ENCODE data around the gene NTN4. TPM values are rescaled to one million over a fixed set of nuclear protein-coding genes. Genes with fewer than 3 reads are reported as not detected.

Gene NTN4
- total RNA-seq, 1 donor from 2014 or later, result 0.59 TPM

DNA sequence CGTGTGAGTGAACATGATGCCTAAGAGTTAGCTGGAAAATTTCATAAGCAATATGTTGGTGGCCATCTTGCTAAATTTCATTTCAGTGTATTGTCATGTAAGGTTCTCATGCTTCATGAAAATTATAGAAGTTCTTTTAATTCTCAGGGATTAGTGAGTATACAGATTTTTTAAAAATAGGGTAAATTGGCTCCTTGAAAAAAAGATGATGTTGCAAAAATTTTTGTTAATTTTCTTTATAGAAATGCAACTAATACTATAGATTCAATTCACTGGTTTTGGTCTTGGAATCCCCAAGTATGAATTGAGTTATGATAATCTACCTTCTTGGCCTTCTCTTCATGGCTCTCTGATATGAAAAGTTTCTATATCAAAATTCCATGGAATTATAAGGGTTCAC is 75.4 kb downstream of the NTN4 start:
- no peaks in the 10 kb centered on the region for H3K4me1 Mint-ChIP-seq (ENCODE audit: low read depth, unreplicated experiment)
- no peak for DNase-seq
- H3K36me3 Mint-ChIP-seq (ENCODE audit: unreplicated experiment), result no peaks in the 10 kb centered on the region
- no peaks in the 10 kb centered on the region for H3K27me3 Mint-ChIP-seq (ENCODE audit: unreplicated experiment)
- TF ChIP-seq, protein P1, sequence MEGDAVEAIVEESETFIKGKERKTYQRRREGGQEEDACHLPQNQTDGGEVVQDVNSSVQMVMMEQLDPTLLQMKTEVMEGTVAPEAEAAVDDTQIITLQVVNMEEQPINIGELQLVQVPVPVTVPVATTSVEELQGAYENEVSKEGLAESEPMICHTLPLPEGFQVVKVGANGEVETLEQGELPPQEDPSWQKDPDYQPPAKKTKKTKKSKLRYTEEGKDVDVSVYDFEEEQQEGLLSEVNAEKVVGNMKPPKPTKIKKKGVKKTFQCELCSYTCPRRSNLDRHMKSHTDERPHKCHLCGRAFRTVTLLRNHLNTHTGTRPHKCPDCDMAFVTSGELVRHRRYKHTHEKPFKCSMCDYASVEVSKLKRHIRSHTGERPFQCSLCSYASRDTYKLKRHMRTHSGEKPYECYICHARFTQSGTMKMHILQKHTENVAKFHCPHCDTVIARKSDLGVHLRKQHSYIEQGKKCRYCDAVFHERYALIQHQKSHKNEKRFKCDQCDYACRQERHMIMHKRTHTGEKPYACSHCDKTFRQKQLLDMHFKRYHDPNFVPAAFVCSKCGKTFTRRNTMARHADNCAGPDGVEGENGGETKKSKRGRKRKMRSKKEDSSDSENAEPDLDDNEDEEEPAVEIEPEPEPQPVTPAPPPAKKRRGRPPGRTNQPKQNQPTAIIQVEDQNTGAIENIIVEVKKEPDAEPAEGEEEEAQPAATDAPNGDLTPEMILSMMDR (IDR thresholded peaks at IDR 0.05; ENCODE audit: partially characterized antibody, unreplicated experiment), result no peak
- no peak overlapping the region for H3K4me3 Mint-ChIP-seq (ENCODE audit: unreplicated experiment)
- no peaks in the 10 kb centered on the region for H3K9me3 Mint-ChIP-seq (ENCODE audit: unreplicated experiment)
- no peak overlapping the region for H3K27ac Mint-ChIP-seq (ENCODE audit: unreplicated experiment)

DNA sequence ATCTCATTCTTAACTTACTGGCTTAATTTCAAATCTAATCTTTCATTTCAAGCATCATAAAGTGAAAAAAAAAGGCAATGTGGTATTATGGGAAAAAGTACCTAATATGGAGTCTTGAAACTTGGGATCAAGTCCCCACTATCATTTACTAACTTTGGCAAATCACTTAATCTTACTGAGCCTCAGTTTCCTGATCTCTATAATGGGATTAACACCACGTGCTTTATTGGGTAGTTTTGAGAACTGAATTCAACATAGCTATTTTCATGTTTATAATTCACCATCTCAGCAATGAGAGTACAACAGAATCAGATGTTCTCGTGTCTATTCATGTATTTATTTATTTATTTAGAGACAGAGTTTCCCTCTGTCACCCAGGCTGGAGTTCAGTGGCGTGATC is 78.3 kb downstream of the NTN4 start:
- TF ChIP-seq, protein P1 (IDR thresholded peaks at IDR 0.05; ENCODE audit: partially characterized antibody, unreplicated experiment), result no peak
- Mint-ChIP-seq H3K4me3 (ENCODE audit: unreplicated experiment) (no peak overlapping the region), H3K4me1 (ENCODE audit: low read depth, unreplicated experiment) (no peaks in the 10 kb centered on the region), H3K27ac (ENCODE audit: unreplicated experiment) (no peak overlapping the region), H3K36me3 (ENCODE audit: unreplicated experiment) (no peaks in the 10 kb centered on the region), H3K9me3 (ENCODE audit: unreplicated experiment) (no peaks in the 10 kb centered on the region), H3K27me3 (ENCODE audit: unreplicated experiment) (no peaks in the 10 kb centered on the region)
- DNase-seq, result no peak

DNA sequence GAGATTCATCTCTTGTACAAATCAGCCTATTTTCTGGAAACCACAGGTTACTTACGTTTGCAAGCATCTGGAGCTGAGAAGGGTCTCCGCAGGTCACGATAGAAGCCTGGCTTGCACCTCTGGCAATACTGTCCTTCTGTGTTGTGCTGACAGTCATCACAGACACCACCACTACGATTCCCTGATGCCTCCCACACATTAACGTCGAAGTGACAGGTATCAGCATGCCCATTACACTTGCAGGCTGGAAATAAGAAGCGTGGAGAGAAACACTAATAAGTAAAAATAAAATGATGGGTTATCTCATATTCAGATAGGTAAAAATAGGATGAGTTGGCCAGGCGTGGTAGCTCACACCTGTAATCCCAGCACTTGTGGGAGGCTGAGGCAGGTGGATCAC is 80.2 kb downstream of the NTN4 start:
- Mint-ChIP-seq H3K27me3 (ENCODE audit: unreplicated experiment) (no peaks in the 10 kb centered on the region), H3K27ac (ENCODE audit: unreplicated experiment) (no peak overlapping the region), H3K36me3 (ENCODE audit: unreplicated experiment) (no peaks in the 10 kb centered on the region), H3K9me3 (ENCODE audit: unreplicated experiment) (no peaks in the 10 kb centered on the region), H3K4me1 (ENCODE audit: low read depth, unreplicated experiment) (no peaks in the 10 kb centered on the region), H3K4me3 (ENCODE audit: unreplicated experiment) (no peak overlapping the region)
- TF ChIP-seq, protein P1 (IDR thresholded peaks at IDR 0.05; ENCODE audit: partially characterized antibody, unreplicated experiment), result no peak
- no peak for DNase-seq

DNA sequence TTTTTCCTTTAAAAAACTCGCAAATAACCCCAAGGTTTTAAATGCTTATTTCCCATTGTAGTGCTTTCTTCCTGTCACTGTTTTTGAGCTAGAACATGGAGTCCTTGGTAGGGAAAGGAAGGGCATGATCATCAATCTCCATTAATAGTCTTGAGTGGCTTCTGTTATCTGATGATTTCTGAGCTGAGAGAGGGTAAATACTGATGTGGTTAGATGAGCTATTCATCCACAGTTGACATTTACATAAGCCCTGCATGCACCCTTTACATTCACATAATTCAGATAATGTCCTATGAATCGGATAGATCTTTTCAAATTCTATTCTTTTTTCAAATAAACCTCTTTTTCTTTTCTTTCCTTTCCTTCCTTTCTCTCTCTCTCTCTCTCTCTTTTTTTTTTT is 81.4 kb downstream of the NTN4 start:
- Mint-ChIP-seq H3K4me1 (ENCODE audit: low read depth, unreplicated experiment) (no peaks in the 10 kb centered on the region), H3K9me3 (ENCODE audit: unreplicated experiment) (no peaks in the 10 kb centered on the region), H3K27me3 (ENCODE audit: unreplicated experiment) (no peaks in the 10 kb centered on the region), H3K4me3 (ENCODE audit: unreplicated experiment) (no peak overlapping the region), H3K27ac (ENCODE audit: unreplicated experiment) (no peak overlapping the region), H3K36me3 (ENCODE audit: unreplicated experiment) (no peaks in the 10 kb centered on the region)
- DNase-seq, result no peak
- TF ChIP-seq, protein P1 (IDR thresholded peaks at IDR 0.05; ENCODE audit: partially characterized antibody, unreplicated experiment), result no peak

DNA sequence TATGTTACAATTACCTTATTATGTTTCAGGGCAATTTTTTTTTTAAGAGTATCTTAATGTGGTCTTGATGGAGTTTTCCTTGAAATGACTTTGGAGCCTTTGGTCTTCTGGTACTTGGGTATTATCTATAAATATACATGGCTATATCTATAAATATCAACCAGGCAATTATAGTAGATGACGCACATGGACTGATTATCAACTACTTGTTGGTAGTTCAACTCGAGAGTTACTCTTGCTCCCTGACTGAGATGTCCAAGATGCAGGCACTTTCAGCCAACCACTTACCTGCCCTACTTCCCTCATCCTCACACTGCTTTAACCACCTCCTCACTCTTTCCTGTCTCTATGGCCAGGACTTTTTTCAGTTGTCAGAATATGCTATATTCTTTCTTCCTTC is 85.4 kb downstream of the NTN4 start:
- Mint-ChIP-seq H3K4me3 (ENCODE audit: unreplicated experiment) (no peak overlapping the region), H3K27ac (ENCODE audit: unreplicated experiment) (no peak overlapping the region), H3K27me3 (ENCODE audit: unreplicated experiment) (no peaks in the 10 kb centered on the region), H3K4me1 (ENCODE audit: low read depth, unreplicated experiment) (no peaks in the 10 kb centered on the region), H3K9me3 (ENCODE audit: unreplicated experiment) (no peaks in the 10 kb centered on the region), H3K36me3 (ENCODE audit: unreplicated experiment) (no peaks in the 10 kb centered on the region)
- no peak for DNase-seq
- TF ChIP-seq, protein P1 (IDR thresholded peaks at IDR 0.05; ENCODE audit: partially characterized antibody, unreplicated experiment), result no peak

Data from glutamatergic neuron (in vitro differentiated cells).